ENCODE results near the gene KPNA5. TPM values are rescaled to one million over a fixed set of nuclear protein-coding genes. Genes with fewer than 3 reads are reported as not detected.

The KPNA5 gene
- total RNA-seq = 34.4 TPM

DNA sequence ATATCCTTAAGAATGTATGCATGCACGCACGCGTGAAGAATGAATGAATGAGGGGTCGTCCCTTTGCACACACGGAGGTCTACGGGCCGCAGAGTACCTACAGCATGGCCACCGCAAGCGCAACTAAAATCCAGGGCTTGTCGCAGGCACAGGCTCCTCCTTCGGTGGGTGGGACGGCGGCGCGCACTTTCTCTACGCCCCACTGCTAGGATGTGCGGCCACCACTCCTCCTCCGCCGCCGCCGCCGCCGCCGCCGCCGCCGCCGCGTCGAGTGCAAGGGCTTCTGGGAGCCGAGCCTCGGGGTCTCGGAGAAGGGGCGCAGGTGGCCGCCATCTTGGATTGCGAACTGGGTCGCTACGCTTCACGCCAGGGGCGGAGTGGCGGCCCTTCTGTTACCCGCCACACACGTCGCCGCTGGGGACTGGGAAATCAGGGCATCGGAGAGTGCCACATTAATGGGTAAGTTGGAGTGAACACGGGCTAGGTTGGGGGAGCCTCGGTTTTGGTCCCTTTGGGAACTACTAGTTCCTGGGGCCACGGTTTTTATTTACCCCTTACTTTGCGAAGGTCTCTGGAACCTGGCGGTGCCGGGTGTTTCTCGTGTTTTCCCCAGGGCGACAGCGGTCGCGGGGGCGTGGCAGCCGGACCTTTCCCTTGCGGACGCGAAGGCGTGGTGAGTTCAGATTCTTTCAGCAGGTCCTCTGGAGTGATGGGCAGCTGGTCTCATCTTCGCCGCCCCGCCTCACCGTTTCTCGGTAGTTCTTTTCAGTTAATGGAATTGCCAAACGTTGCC, at the start of gene KPNA5:
Gene KPNA5, plus strand, starts transcription at position 332 of the 793 bp plus-strand sequence. Its CDS starts 124 bp downstream, at position 456.

GRCh38 chr6:116764961-116765841, 84.2 kb downstream of the KPNA5 start, which contains the start of gene FAM162B:
Gene FAM162B, minus strand, starts transcription at chr6:116765719. Its CDS starts 143 bp downstream, at chr6:116765576.

Other genes starting within 250 kb of the KPNA5 start
- not detected for gene CALHM6, start 219.8 kb upstream of the KPNA5 start, total RNA-seq
- 0.31 TPM for gene CALHM5, start 169.6 kb upstream of the KPNA5 start, total RNA-seq
- not detected for gene TRAPPC3L, start 135.5 kb upstream of the KPNA5 start, total RNA-seq
- gene CALHM4, start 127.5 kb upstream of the KPNA5 start, total RNA-seq = not detected
- 29.1 TPM for gene RWDD1, start 109.7 kb upstream of the KPNA5 start, total RNA-seq
- gene RSPH4A, start 64.7 kb upstream of the KPNA5 start, total RNA-seq = 2.5 TPM
- 33.8 TPM for gene ZUP1, start 12.4 kb upstream of the KPNA5 start, total RNA-seq
- 1.3 TPM for gene FAM162B, start 84.5 kb downstream of the KPNA5 start, total RNA-seq
- gene GPRC6A, start 147.9 kb downstream of the KPNA5 start, total RNA-seq = not detected
- gene RFX6, start 196.0 kb downstream of the KPNA5 start, total RNA-seq = not detected